NCI-H226 (cell line): Measurements from ENCODE around the gene TMEM151B.
"Not testable (repeated sequence)": the region's sequence is repeated elsewhere in the genome, so short reads cannot be mapped to it uniquely, and the experiment has no call there.

Experiments
- DNase-seq: peaks from one replicate; pipeline ENCODE4 v3.0.0-alpha.2; 2015

Gene TMEM151B

GRCh38 chr6:44339763-44340625, 69.7 kb downstream of the TMEM151B start:
- peak; percentile 72 for DNase-seq

- DNase-seq: no peak
Measured at GRCh38 chr6:44341095-44341890, 71.0 kb downstream of the TMEM151B start.

GRCh38 chr6:44342052-44342451, 71.8 kb downstream of the TMEM151B start:
- no peak for DNase-seq

GRCh38 chr6:44342489-44342888, 72.2 kb downstream of the TMEM151B start, which contains the start of gene SPATS1:
TSS of gene SPATS1 (plus strand) at chr6:44342650. CDS start at chr6:44343096, 446 bp downstream.
- no peak for DNase-seq

- not testable (repeated sequence) for DNase-seq
Measured at GRCh38 chr6:44346818-44347217, 76.6 kb downstream of the TMEM151B start.

GRCh38 chr6:44349904-44350649, 79.8 kb downstream of the TMEM151B start:
- no peak for DNase-seq

- not testable (repeated sequence) for DNase-seq
Measured at GRCh38 chr6:44350650-44350994, 80.4 kb downstream of the TMEM151B start.

GRCh38 chr6:44352259-44352658, 82.0 kb downstream of the TMEM151B start:
- no peak for DNase-seq

- DNase-seq: no peak
Measured at GRCh38 chr6:44353336-44353735, 83.1 kb downstream of the TMEM151B start.

GRCh38 chr6:44355640-44356039, 85.4 kb downstream of the TMEM151B start:
- no peak for DNase-seq

- no peak for DNase-seq
Measured at GRCh38 chr6:44356487-44356886, 86.2 kb downstream of the TMEM151B start.
